HG02642 (cell line): ENCODE data around the gene SLC16A5.
"Not testable (repeated sequence)": the region's sequence is repeated elsewhere in the genome, so short reads cannot be mapped to it uniquely, and the experiment has no call there.

Experiments
- ATAC-seq: cut with Tn5 transposase; IDR thresholded peaks from one replicate; pipeline ENCODE4 v1.9.1; 2021; ENCODE audit warnings: mild to moderate bottlenecking; ENCODE audit not compliant: unreplicated experiment, poor library complexity

The SLC16A5 gene

GRCh38 chr17:75063626-75064025 is 24.1 kb upstream of the SLC16A5 start:
- no peak for ATAC-seq

GRCh38 chr17:75064040-75064439 is 23.7 kb upstream of the SLC16A5 start:
- ATAC-seq: no peak

GRCh38 chr17:75064460-75064859 is 23.3 kb upstream of the SLC16A5 start:
- no peak for ATAC-seq

GRCh38 chr17:75064867-75065561 is 22.7 kb upstream of the SLC16A5 start:
- no peak for ATAC-seq

- no peak for ATAC-seq
These were observed 22.1 kb upstream of the SLC16A5 start for GRCh38 chr17:75065562-75066151.

GRCh38 chr17:75067856-75068255 is 19.9 kb upstream of the SLC16A5 start:
- ATAC-seq: no peak

- no peak for ATAC-seq
These were observed 19.0 kb upstream of the SLC16A5 start for GRCh38 chr17:75068750-75069149.

- no peak for ATAC-seq
These were observed 18.0 kb upstream of the SLC16A5 start for GRCh38 chr17:75069783-75070182.

- not testable (repeated sequence) for ATAC-seq
These were observed 16.1 kb upstream of the SLC16A5 start for GRCh38 chr17:75071478-75072271.

- not testable (repeated sequence) for ATAC-seq
These were observed 14.8 kb upstream of the SLC16A5 start for GRCh38 chr17:75072909-75073308.

GRCh38 chr17:75073618-75074047 is 14.1 kb upstream of the SLC16A5 start:
- no peak for ATAC-seq

- ATAC-seq: no peak
These were observed 13.2 kb upstream of the SLC16A5 start for GRCh38 chr17:75074532-75074931.

GRCh38 chr17:75075597-75076336 is 12.0 kb upstream of the SLC16A5 start:
- ATAC-seq: no peak

- no peak for ATAC-seq
These were observed 10.7 kb upstream of the SLC16A5 start for GRCh38 chr17:75077072-75077495.

GRCh38 chr17:75077496-75078283 is 10.1 kb upstream of the SLC16A5 start:
- ATAC-seq: peak; percentile 48

GRCh38 chr17:75078284-75079022 is 9.3 kb upstream of the SLC16A5 start:
- peak; percentile 39 for ATAC-seq

GRCh38 chr17:75079023-75079373 is 8.8 kb upstream of the SLC16A5 start:
- ATAC-seq: no peak

GRCh38 chr17:75081611-75082540 is 5.9 kb upstream of the SLC16A5 start:
- ATAC-seq: no peak
